Stomach (tissue), 9 donors: ENCODE data around the gene RNF151. TPM values are rescaled to one million over a fixed set of nuclear protein-coding genes. Genes with fewer than 3 reads are reported as not detected.
A peak's percentile ranks its signal among the peaks of the same experiment; 100 is the strongest.

ENCODE experiments used
- DNase-seq, 2 donors: peaks; one replicate each; pipeline versions ENCODE4 v3.0.0 to v3.0.0-alpha.2; 2013 to 2019
- H3K27ac ChIP-seq, 5 donors: fragments of 200-600 bp in 4 of 5; sonication (generic) in 4 of 5; one replicate each; pipeline ENCODE4 v1.5.1; 2013 to 2019; ENCODE audit warnings: mild to moderate bottlenecking in 1 of 5, moderate library complexity in 1 of 5
- H3K27me3 ChIP-seq, 3 donors: fragments of 200-600 bp; sonication (generic); one replicate each; pipeline ENCODE4 v1.5.1; 2017 to 2019; ENCODE audit warnings: mixed run types in 1 of 3
- H3K36me3 ChIP-seq, 4 donors: fragments of 200-600 bp; sonication (generic); 1 replicate in 3 of 4; 2 replicates in 1 of 4; pipeline ENCODE4 v1.5.1; 2016 to 2019
- H3K4me1 ChIP-seq, 4 donors: fragments of 200-600 bp; sonication (generic); one replicate each; pipeline ENCODE4 v1.5.1; 2016 to 2019
- H3K4me3 ChIP-seq, 4 donors: fragments of 200-600 bp; sonication (generic) in 3 of 4; one replicate each; pipeline ENCODE4 v1.5.1; 2016 to 2019; ENCODE audit warnings: mild to moderate bottlenecking in 1 of 4
- H3K9me3 ChIP-seq, 4 donors: fragments of 200-600 bp; sonication (generic); one replicate each; pipeline ENCODE4 v1.5.1; 2016 to 2019
- EP300 ChIP-seq: sonication (generic); formaldehyde crosslinking; IDR thresholded peaks from one replicate; pipeline ENCODE4 v1.6.1; 2017; ENCODE audit warnings: antibody characterized with exemption
- POLR2A ChIP-seq, 4 donors: fragments of 450-650 bp; IDR thresholded peaks; one replicate each; pipeline ENCODE4 v1.6.1; 2016; ENCODE audit warnings: antibody characterized with exemption in 4 of 4, control low read depth in 2 of 4, mild to moderate bottlenecking in 1 of 4, moderate library complexity in 1 of 4
- POLR2AphosphoS5 ChIP-seq, 3 donors: sonication (generic); formaldehyde crosslinking; IDR thresholded peaks; one replicate each; pipeline ENCODE4 v1.6.1; 2016; ENCODE audit warnings: antibody characterized with exemption in 3 of 3
- WGBS, 5 donors: extraction: QIAGEN DNeasy Blood & Tissue Kit in 3 of 5; methylation state at CpG; one replicate each; pipeline versions ENCODE4 v1.1.5 to v1.1.7; 2013 to 2018; 5-methylcytosine and 5-hydroxymethylcytosine counted together
- intact Hi-C: fragments of 100-400 bp; cut with DNase I; formaldehyde crosslinking; loops from one replicate; pipeline ENCODE4 v1.15.1; 2023; ENCODE audit warnings: low total_unique reads
- polyA plus RNA-seq, 3 donors: library from polyadenylated mRNA; stranded (reverse); fragments of 200-250 nt; gene quantifications; one replicate each; pipeline ENCODE4 v1.2.3, GENCODE V29; 2013
- total RNA-seq, 5 donors: library from RNA; depleted of rRNA; stranded (reverse); fragments of >200 nt; gene quantifications; one replicate each; pipeline versions ENCODE4 v1.1.0 to v1.2.3, GENCODE V29; 2014 to 2016
- TF ChIP-seq, protein P1 (sequence below), 7 experiments: fragments of 450-650 bp in 4 of 7; fragments of 200-600 bp in 3 of 7; sonication (generic) in 3 of 7; IDR thresholded peaks; one replicate each; pipeline ENCODE4 v1.5.1; 2016 to 2019; ENCODE audit warnings: antibody characterized with exemption in 7 of 7, control low read depth in 2 of 7, mild to moderate bottlenecking in 1 of 7
- donor health status: healthy with polysubstance abuse.
- donor health status: Bipolar disorder and iron deficiency.
- donor health status: healthy.

RNF151 gene
- total and polyA plus RNA-seq, 8 donors: not detected

DNA sequence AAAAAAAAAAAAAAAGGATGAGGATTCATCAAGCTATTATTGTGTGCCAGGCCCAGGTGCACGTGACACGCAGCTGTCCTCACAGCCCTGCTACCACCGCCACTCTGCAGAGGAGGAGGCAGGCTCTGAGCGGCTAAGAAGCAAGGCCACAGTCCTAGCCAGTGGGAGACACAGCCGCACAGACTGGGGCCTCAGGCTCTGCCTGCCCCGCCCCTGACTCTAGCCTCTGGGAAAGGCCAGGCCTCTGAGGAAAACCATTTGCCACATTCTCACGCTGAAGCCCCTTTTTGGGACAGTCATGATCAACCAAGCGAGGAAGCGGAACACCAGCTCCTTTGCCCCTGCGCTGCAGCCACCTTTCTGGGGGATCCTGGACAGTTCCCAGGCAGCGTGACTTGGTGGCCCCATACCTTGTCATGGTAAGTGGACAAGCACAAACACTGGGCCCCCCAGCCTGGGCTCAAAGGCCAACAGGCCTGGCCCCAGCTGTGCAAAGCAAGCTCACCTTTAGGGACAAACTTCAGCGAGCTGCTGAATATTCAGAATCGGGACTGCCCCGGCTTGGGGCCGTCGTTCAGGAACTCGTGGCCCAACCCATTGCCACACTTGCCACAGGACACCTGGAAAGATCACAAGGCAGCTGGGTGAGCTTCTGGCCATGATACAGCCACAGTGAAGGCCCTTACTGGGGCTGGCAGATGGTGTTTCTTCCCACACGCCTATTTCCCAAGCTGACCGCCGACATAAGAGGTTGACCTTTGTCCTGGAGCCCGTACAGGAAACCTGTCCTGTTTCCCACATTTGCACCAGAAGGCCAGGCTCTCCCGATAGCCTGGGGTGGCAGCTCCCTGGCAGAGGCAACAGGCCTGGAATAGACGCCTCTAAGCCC lies 26.1 kb upstream of the RNF151 start:
- DNase-seq: peak in 1 of 2 donors; percentile 53
- peak overlapping the region in 2 of 4 donors; percentile 78 to 94 for H3K4me3 ChIP-seq
- no peaks in the 10 kb centered on the region for H3K27me3 ChIP-seq
- intact Hi-C loops: no loop called here
- no peak for TF ChIP-seq EP300
- TF ChIP-seq POLR2A (IDR thresholded peaks at IDR 0.05): no peak
- TF ChIP-seq, protein P1, sequence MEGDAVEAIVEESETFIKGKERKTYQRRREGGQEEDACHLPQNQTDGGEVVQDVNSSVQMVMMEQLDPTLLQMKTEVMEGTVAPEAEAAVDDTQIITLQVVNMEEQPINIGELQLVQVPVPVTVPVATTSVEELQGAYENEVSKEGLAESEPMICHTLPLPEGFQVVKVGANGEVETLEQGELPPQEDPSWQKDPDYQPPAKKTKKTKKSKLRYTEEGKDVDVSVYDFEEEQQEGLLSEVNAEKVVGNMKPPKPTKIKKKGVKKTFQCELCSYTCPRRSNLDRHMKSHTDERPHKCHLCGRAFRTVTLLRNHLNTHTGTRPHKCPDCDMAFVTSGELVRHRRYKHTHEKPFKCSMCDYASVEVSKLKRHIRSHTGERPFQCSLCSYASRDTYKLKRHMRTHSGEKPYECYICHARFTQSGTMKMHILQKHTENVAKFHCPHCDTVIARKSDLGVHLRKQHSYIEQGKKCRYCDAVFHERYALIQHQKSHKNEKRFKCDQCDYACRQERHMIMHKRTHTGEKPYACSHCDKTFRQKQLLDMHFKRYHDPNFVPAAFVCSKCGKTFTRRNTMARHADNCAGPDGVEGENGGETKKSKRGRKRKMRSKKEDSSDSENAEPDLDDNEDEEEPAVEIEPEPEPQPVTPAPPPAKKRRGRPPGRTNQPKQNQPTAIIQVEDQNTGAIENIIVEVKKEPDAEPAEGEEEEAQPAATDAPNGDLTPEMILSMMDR (IDR thresholded peaks at IDR 0.05): no peak
- no peak for TF ChIP-seq POLR2AphosphoS5 (IDR thresholded peaks at IDR 0.05)
- peaks cover 19 to 49% (median 29%) of the 10 kb centered on the region in 4 donors for H3K4me1 ChIP-seq
- 73 to 88% (median 87%) methylated on average over 23 of the region's 23 CpGs for WGBS, 5 donors
- peaks cover 30 to 47% (median 46%) of the 10 kb centered on the region in 4 donors for H3K36me3 ChIP-seq
- H3K9me3 ChIP-seq: no peaks in the 10 kb centered on the region
- H3K27ac ChIP-seq: peak overlapping the region in 2 of 5 donors; percentile 43 to 91

DNA sequence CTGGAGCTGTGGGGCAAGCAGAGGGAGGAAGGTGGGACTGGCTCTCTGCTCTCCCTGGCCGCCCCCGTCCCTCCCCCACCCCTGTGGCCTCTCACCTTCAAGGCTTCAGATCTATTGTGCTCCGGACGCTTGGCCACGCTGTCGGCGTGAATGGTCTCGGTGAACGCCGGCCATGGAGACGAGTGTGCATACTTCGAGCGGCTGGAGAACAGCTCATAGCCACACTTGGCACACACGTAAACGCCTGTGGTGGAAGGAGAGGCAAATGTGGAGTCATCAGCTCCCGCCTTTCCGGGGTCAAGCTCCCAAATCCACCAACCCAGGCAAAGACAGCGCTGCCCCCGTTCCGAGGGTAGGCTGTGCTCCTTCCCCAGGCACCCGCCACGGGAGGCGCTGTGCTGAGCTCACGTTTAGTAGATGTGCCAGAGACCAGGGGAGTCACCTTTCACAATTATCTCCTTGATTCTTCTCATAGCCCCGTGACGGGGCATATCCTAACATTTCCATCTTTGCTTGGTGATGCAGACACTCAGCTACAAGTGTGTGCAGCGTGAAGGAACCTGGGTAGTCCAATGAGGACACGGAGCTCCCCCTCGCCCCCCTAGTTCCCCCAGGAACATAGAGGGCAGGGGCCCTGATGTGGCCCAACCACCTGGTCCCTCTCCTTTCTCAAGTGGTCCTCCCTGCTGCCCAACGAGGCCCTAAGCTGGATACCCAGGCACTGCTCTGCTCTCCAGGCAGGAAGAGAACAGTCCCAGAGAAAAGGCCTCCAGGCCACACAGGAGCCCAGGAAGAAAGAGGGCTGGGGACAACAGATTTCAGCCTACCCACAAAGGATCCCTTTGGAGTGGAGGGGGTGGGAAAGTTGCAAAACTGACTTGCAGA lies 25.3 kb upstream of the RNF151 start:
- no peak for DNase-seq

DNA sequence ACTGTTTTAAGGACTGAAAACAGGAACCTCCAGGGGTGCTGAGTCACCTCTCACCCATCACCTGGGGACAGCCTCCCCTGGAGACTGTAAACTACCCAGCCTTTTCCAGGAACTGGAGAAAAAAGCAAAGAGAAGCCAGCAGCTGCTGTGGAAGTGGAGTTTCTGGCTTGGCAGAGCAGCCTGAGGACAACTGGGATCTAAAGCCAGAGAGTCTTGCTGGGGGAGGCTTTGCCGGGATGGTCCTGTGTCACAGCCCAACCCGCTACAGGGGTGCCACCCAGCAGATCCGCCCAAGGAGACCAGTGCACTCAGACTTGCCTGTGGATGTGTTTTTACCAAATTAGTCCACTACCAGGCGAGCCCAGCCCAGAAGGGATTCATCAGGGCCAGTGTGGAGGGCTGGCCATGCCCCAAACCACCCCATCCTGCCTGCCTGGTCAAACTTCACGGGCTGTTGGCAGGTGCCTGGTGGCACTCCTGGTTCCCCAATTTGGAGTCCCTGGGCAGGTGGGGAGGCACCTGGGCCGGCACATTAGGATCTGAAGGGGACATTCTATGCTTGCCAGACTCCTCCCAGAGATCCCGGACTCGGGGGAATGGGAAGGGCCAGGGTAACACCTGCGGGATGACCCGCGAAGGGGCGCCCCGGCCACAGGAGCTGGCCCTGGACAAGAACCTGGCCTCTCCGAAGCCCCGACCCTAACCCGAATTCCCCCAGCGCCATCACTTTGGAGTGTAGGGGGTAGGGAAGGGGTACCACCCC lies 24.4 kb upstream of the RNF151 start:
- intact Hi-C loops: no loop called here
- Histone ChIP-seq H3K9me3 (no peaks in the 10 kb centered on the region), H3K4me1 (peaks cover 19 to 45% (median 29%) of the 10 kb centered on the region in 4 donors), H3K36me3 (peaks cover 30 to 41% (median 40%) of the 10 kb centered on the region in 4 donors), H3K27ac (peak overlapping the region; percentile 69 to 91 (median 88)), H3K27me3 (no peaks in the 10 kb centered on the region), H3K4me3 (peak overlapping the region; percentile 74 to 94 (median 86))
- WGBS, 5 donors: 10 to 15% (median 12%) methylated on average over 14 to 17 of the region's 17 CpGs
- no peak for TF ChIP-seq POLR2AphosphoS5 (IDR thresholded peaks at IDR 0.05)
- no peak for TF ChIP-seq EP300
- no peak for TF ChIP-seq POLR2A (IDR thresholded peaks at IDR 0.05)
- TF ChIP-seq, protein P1 (IDR thresholded peaks at IDR 0.05): no peak
- DNase-seq: peak in 1 of 2 donors; percentile 49

More for the DNA sequence above, 25.3 kb upstream of the RNF151 start:
- Histone ChIP-seq H3K27me3 (no peaks in the 10 kb centered on the region), H3K4me1 (peaks cover 19 to 45% (median 29%) of the 10 kb centered on the region in 4 donors), H3K4me3 (peak overlapping the region; percentile 74 to 94 (median 86)), H3K27ac (peak overlapping the region in 4 of 5 donors; percentile 78 to 91 (median 90)), H3K9me3 (no peaks in the 10 kb centered on the region), H3K36me3 (peaks cover 30 to 47% (median 46%) of the 10 kb centered on the region in 4 donors)
- WGBS, 5 donors: 78 to 88% (median 85%) methylated on average over 22 to 30 of the region's 30 CpGs
- TF ChIP-seq POLR2AphosphoS5 (IDR thresholded peaks at IDR 0.05) (no peak), EP300 (no peak), POLR2A (IDR thresholded peaks at IDR 0.05) (no peak)
- TF ChIP-seq, protein P1 (IDR thresholded peaks at IDR 0.05): no peak
- intact Hi-C loops: no loop called here
